K562 (cell line): ENCODE data around the gene INPP5E. TPM values are rescaled to one million over a fixed set of nuclear protein-coding genes. Genes with fewer than 3 reads are reported as not detected.

ENCODE experiments used
- ATAC-seq: fragments of 200-7000 bp; cut with Tn5 transposase; 3 replicates; pipeline ENCODE4 v1.9.1; 2020; ENCODE audit warnings: moderate library complexity
- BruUV-seq: library from RNA; stranded (reverse); fragments of 400-500 nt; replicated peaks from 2 replicates; lab custom pipeline; 2021; lab: Mats Ljungman, UMichigan
- CTCF ChIA-PET: fragments of 300-600 bp; formaldehyde crosslinking; extraction: SDS; loops from one replicate; lab custom pipeline; 2021; ENCODE audit warnings: low intra/inter-chr PET ratio; lab: Yijun Ruan, JAX
- POLR2A ChIA-PET: fragments of 300-600, 350-650 bp; sonication (Branson Sonifier 250); formaldehyde crosslinking; extraction: SDS; loops from one replicate; lab custom pipeline; 2021; ENCODE audit warnings: antibody characterized with exemption, inconsistent platforms; lab: Yijun Ruan, JAX
- DNase-seq, 4 experiments: peaks; one replicate each; pipeline versions ENCODE4 v3.0.0 to v3.0.0-alpha.2; 2011 to 2018; ENCODE audit warnings: low spot score in 3 of 4, mixed read lengths in 3 of 4; ENCODE audit errors: extremely low read depth in 1 of 4
- FAIRE-seq: peaks from 2 replicates; lab custom pipeline; 2011; peaks lifted over from hg19 to GRCh38; lab: Jason Lieb, UNC
- H2AFZ ChIP-seq: 2 replicates; pipeline ENCODE4 v1.6.0; 2011; ENCODE audit warnings: low read depth, low read length, control low read depth, inconsistent platforms
- H3K27ac ChIP-seq: fragments of 200-600 bp; 3 replicates; pipeline ENCODE4 v1.8.0; 2011; ENCODE audit warnings: low read depth, mild to moderate bottlenecking, control low read depth, inconsistent platforms, low read length, moderate library complexity, mixed read lengths; ENCODE audit errors: extremely low read depth
- H3K27me3 ChIP-seq, 2 experiments: fragments of 300-600 bp in 1 of 2; 2 replicates in 1 of 2; 3 replicates in 1 of 2; pipeline versions ENCODE4 v1.6.0 to v1.8.0; 2011; ENCODE audit warnings: inconsistent platforms in 2 of 2, low read length in 2 of 2, mild to moderate bottlenecking in 1 of 2, mixed read lengths in 1 of 2, moderate library complexity in 1 of 2; ENCODE audit not compliant: control insufficient read depth in 2 of 2, insufficient read depth in 2 of 2
- H3K36me3 ChIP-seq: fragments of 300-600 bp; 3 replicates; pipeline ENCODE4 v1.8.0; 2011; ENCODE audit warnings: mild to moderate bottlenecking, low read length, inconsistent platforms; ENCODE audit not compliant: control insufficient read depth, insufficient read depth
- H3K4me1 ChIP-seq, 2 experiments: fragments of 200-600 bp in 1 of 2; replicated peaks in 1 of 2; 2 replicates in 1 of 2; 3 replicates in 1 of 2; pipeline versions ENCODE4 v1.5.1 to v1.8.0; 2011; ENCODE audit warnings: inconsistent platforms in 2 of 2, low read length in 2 of 2, mild to moderate bottlenecking in 1 of 2, mixed read lengths in 1 of 2, moderate library complexity in 1 of 2; ENCODE audit not compliant: control insufficient read depth in 2 of 2, insufficient read depth in 2 of 2
- H3K4me2 ChIP-seq: 2 replicates; pipeline ENCODE4 v1.6.1; 2011; ENCODE audit warnings: low read length, control low read depth, inconsistent platforms, mixed read lengths; ENCODE audit not compliant: insufficient read depth
- H3K4me3 ChIP-seq: fragments of 200-600 bp; sonication (generic), shearing (Covaris generic); 2 replicates; pipeline ENCODE4 v1.5.1; 2016; ENCODE audit warnings: control low read depth, inconsistent platforms
- H3K79me2 ChIP-seq: fragments of 200-600 bp; 3 replicates; pipeline ENCODE4 v1.8.0; 2011; ENCODE audit warnings: low read length, inconsistent platforms; ENCODE audit not compliant: control insufficient read depth, insufficient read depth
- H3K9ac ChIP-seq, 2 experiments: 2 replicates each; pipeline versions ENCODE4 v1.6.0 to v1.6.1; 2011; ENCODE audit warnings: low read depth in 2 of 2, low read length in 2 of 2, control low read depth in 1 of 2, inconsistent platforms in 1 of 2, mild to moderate bottlenecking in 1 of 2, mixed read lengths in 1 of 2; ENCODE audit not compliant: insufficient read depth in 1 of 2
- H3K9me1 ChIP-seq: one replicate; pipeline ENCODE4 v1.6.0; 2011; ENCODE audit warnings: inconsistent platforms, mild to moderate bottlenecking, low read length, moderate library complexity; ENCODE audit not compliant: control insufficient read depth, insufficient read depth
- H3K9me3 ChIP-seq: replicated peaks from 2 replicates; pipeline ENCODE4 v1.5.1; 2011; ENCODE audit warnings: low read depth, low read length, inconsistent platforms; ENCODE audit not compliant: control insufficient read depth, insufficient read depth
- H4K20me1 ChIP-seq: replicated peaks from 2 replicates; pipeline ENCODE4 v1.6.1; 2011; ENCODE audit warnings: low read length, inconsistent platforms, mixed read lengths; ENCODE audit not compliant: control insufficient read depth, insufficient read depth
- MYNN ChIP-seq, 2 experiments: sonication (generic); formaldehyde crosslinking in 1 of 2; IDR thresholded peaks; 2 replicates each; pipeline versions ENCODE4 v1.5.0 to v1.6.1; 2016 to 2020; ENCODE audit warnings: antibody characterized with exemption in 1 of 2, missing genetic modification reagents in 1 of 2
- POLR2AphosphoS2 ChIP-seq: IDR thresholded peaks from 2 replicates; pipeline ENCODE4 v1.6.1; 2012; ENCODE audit warnings: low read length, improper control_type of control experiment
- POLR2G ChIP-seq: fragments of 200-400 bp; formaldehyde crosslinking; IDR thresholded peaks from 2 replicates; pipeline ENCODE4 v1.6.1; 2017; ENCODE audit warnings: low read depth, mild to moderate bottlenecking, antibody characterized with exemption, low read length, moderate library complexity
- RBFOX2 ChIP-seq: fragments of 200-400 bp; formaldehyde crosslinking; IDR thresholded peaks from 2 replicates; pipeline ENCODE4 v1.6.1; 2017; ENCODE audit warnings: low read depth, mild to moderate bottlenecking, low read length, moderate library complexity
- RBM22 ChIP-seq: fragments of 200-400 bp; formaldehyde crosslinking; IDR thresholded peaks from 2 replicates; pipeline ENCODE4 v1.6.1; 2018; ENCODE audit warnings: low read length, low read depth; ENCODE audit not compliant: poor library complexity, severe bottlenecking
- WGBS: fragments of 100-300 bp; shearing (Covaris generic); methylation state at CpG from one replicate; pipeline ENCODE4 v1.1.6; 2016; ENCODE audit warnings: low coverage, mixed read lengths; ENCODE audit not compliant: insufficient coverage; ENCODE audit errors: missing lambda C conversion rate; 5-methylcytosine and 5-hydroxymethylcytosine counted together
- in situ Hi-C: fragments of 300-500 bp; cut with MboI; formaldehyde crosslinking; loops from 4 replicates; pipeline ENCODE4 v1.15.0; 2018; ENCODE audit warnings: inconsistent platforms, mixed read lengths
- intact Hi-C: fragments of 100-400 bp; cut with micrococcal nuclease; formaldehyde crosslinking; loops from 2 replicates; pipeline ENCODE4 v1.14.2; 2022
- polyA plus RNA-seq, 8 experiments: library from polyadenylated mRNA; depleted of rRNA in 4 of 8; stranded (reverse) in 5 of 8; unstranded in 3 of 8; fragments of >200 nt; fragmentation: Nextera tagmentation in 2 of 8; fragmentation: Illumina TruSeq in 1 of 8; extraction: Ambion mirVana in 2 of 8; extraction: Trizol in 1 of 8; gene quantifications; 2 replicates each; pipeline versions ENCODE4 v1.2.1 to v1.2.3, GENCODE V29; 2011 to 2014; ENCODE audit warnings: inconsistent platforms in 1 of 8, missing spikeins in 1 of 8
- total RNA-seq, 7 experiments: library from RNA; depleted of rRNA in 6 of 7; stranded (reverse); fragments of >200 nt in 6 of 7; fragmentation: Illumina TruSeq in 2 of 7; extraction: Trizol in 2 of 7; gene quantifications; 2 replicates each; pipeline versions ENCODE4 v1.2.1 to v1.2.3, GENCODE V29; 2011 to 2021; ENCODE audit warnings: low replicate concordance in 1 of 7
- TF ChIP-seq, protein P1 (sequence below): fragments of 450-650 bp; formaldehyde crosslinking; IDR thresholded peaks from 2 replicates; pipeline ENCODE4 v1.4.0; 2022; ENCODE audit warnings: missing genetic modification characterization

The INPP5E gene
- total and polyA plus RNA-seq, 9 of the 15 experiments (the other 6 are each of a cell fraction or from before 2014, with no cell fraction given) = 0.38 to 17.4 (median 4.9) TPM

GRCh38 chr9:136474974-136475865, 35.6 kb upstream of the INPP5E start:
- Histone ChIP-seq H3K4me3 (no peak overlapping the region), H3K27me3 (no peaks in the 10 kb centered on the region), H3K27ac (no peak overlapping the region), H3K4me2 (no peak overlapping the region), H3K4me1 (peaks cover 4 to 16% of the 10 kb centered on the region in 2 experiments; a peak in 4 of 5 replicates), H3K9me1 (peaks cover 5% of the 10 kb centered on the region)
- intact Hi-C loops = no loop called here
- POLR2A ChIA-PET = interaction anchor here (0.6 to 3.0 kb wide), 8 partner anchors 8 to 1256 kb away, joined by 3 to 8 read pairs (median 4); no protein-coding TSS in a partner anchor
- no peak for FAIRE-seq
- no TSS peak for BruUV-seq
- no peak for DNase-seq
- WGBS = 94% methylated on average over 34 of the region's 34 CpGs
- peak; percentile 83 for TF ChIP-seq POLR2G
- TF ChIP-seq RBFOX2 = peak; percentile 62
- TF ChIP-seq RBM22 = peak; percentile 85
- TF ChIP-seq MYNN (IDR thresholded peaks at IDR 0.05) = 0 out of 2 replicates have a peak, but pooled peaks have one; percentile 0
- TF ChIP-seq MYNN (CRISPR knock-in tag; IDR thresholded peaks at IDR 0.05) = no peak
- TF ChIP-seq, protein P1, sequence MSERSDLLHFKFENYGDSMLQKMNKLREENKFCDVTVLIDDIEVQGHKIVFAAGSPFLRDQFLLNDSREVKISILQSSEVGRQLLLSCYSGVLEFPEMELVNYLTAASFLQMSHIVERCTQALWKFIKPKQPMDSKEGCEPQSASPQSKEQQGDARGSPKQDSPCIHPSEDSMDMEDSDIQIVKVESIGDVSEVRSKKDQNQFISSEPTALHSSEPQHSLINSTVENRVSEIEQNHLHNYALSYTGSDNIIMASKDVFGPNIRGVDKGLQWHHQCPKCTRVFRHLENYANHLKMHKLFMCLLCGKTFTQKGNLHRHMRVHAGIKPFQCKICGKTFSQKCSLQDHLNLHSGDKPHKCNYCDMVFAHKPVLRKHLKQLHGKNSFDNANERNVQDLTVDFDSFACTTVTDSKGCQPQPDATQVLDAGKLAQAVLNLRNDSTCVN (CRISPR knock-in tag) = no peak
- 0 out of 2 replicates have a peak, but pooled peaks have one; percentile 45 for TF ChIP-seq POLR2AphosphoS2
- TF ChIP-seq, all 486 proteins: peak for 5
- peak; percentile 6 for ATAC-seq
- in situ Hi-C loops = no loop called here
- peak overlapping the region in 1 of 2 experiments; percentile 1; a peak in 1 of 4 replicates for H3K9ac ChIP-seq
- no peak overlapping the region for H2AFZ ChIP-seq
- peaks cover 75% of the 10 kb centered on the region for H3K79me2 ChIP-seq
- no peaks in the 10 kb centered on the region for H3K9me3 ChIP-seq
- H4K20me1 ChIP-seq = peaks cover 53% of the 10 kb centered on the region
- CTCF ChIA-PET = no interaction called here
- peaks cover 97% of the 10 kb centered on the region for H3K36me3 ChIP-seq
